Smooth muscle cell (in vitro differentiated cells): ENCODE measurements around the gene NFYC. TPM values are rescaled to one million over a fixed set of nuclear protein-coding genes. Genes with fewer than 3 reads are reported as not detected.

Experiments
- DNase-seq: peaks from one replicate; lab custom pipeline; 2025; ENCODE audit not compliant: unreplicated experiment; lab: John Stamatoyannopoulos, UW
- H2AFZ ChIP-seq: fragments of 200-600 bp; sonication (generic); 2 replicates; pipeline ENCODE4 v1.6.0; 2016; ENCODE audit warnings: antibody characterized with exemption, low read depth, mild to moderate bottlenecking
- H3F3A ChIP-seq: fragments of 200-600 bp; sonication (generic); 2 replicates; pipeline ENCODE4 v1.6.0; 2017; ENCODE audit warnings: antibody characterized with exemption, low read depth
- H3K27ac ChIP-seq: fragments of 200-600 bp; sonication (generic); 2 replicates; pipeline ENCODE4 v1.5.1; 2016; ENCODE audit warnings: low read depth, mild to moderate bottlenecking
- H3K27me3 ChIP-seq: fragments of 200-600 bp; sonication (generic); 2 replicates; pipeline ENCODE4 v1.6.1; 2016; ENCODE audit warnings: low read depth, mild to moderate bottlenecking
- H3K36me3 ChIP-seq: fragments of 200-600 bp; sonication (generic); 2 replicates; pipeline ENCODE4 v1.5.1; 2016; ENCODE audit warnings: low read depth
- H3K4me1 ChIP-seq: fragments of 200-600 bp; sonication (generic); 2 replicates; pipeline ENCODE4 v1.5.1; 2016; ENCODE audit warnings: low read depth
- H3K4me2 ChIP-seq: fragments of 200-600 bp; sonication (generic); 2 replicates; pipeline ENCODE4 v1.6.0; 2016; ENCODE audit warnings: mild to moderate bottlenecking
- H3K4me3 ChIP-seq: fragments of 200-600 bp; sonication (generic); 2 replicates; pipeline ENCODE4 v1.5.1; 2016; ENCODE audit warnings: mild to moderate bottlenecking
- H3K79me2 ChIP-seq: fragments of 200-600 bp; sonication (generic); 2 replicates; pipeline ENCODE4 v1.6.0; 2016; ENCODE audit warnings: low read depth, mild to moderate bottlenecking
- H3K9ac ChIP-seq: fragments of 200-600 bp; sonication (generic); 2 replicates; pipeline ENCODE4 v1.6.0; 2016; ENCODE audit warnings: low read depth
- H3K9me3 ChIP-seq: fragments of 200-600 bp; sonication (generic); replicated peaks from 2 replicates; pipeline ENCODE4 v1.5.1; 2016; ENCODE audit warnings: low read depth
- H4K20me1 ChIP-seq: fragments of 200-600 bp; sonication (generic); 2 replicates; pipeline ENCODE4 v1.6.0; 2016; ENCODE audit warnings: low read depth
- WGBS: methylation state at CpG from one replicate; pipeline ENCODE4 v1.1.7; 2016; ENCODE audit warnings: low lambda C conversion rate; 5-methylcytosine and 5-hydroxymethylcytosine counted together
- polyA plus RNA-seq: library from polyadenylated mRNA; unstranded; fragments of >200 nt; fragmentation: Nextera tagmentation; extraction: Ambion mirVana; gene quantifications from 2 replicates; pipeline ENCODE4 v1.2.1, GENCODE V29; 2016
- total RNA-seq: library from RNA; depleted of rRNA; stranded (reverse); fragments of >200 nt; gene quantifications from 2 replicates; pipeline ENCODE4 v1.2.3, GENCODE V29; 2014
- TF ChIP-seq, protein P1 (sequence below): fragments of 200-600 bp; sonication (generic); IDR thresholded peaks from 2 replicates; pipeline ENCODE4 v1.5.1; 2017; ENCODE audit warnings: borderline replicate concordance, mild to moderate bottlenecking, antibody characterized with exemption; ENCODE audit not compliant: insufficient read depth, poor library complexity, severe bottlenecking

NFYC gene
- total and polyA plus RNA-seq, 2 experiments from 2014 or later = 18.1 to 28.6 TPM

GRCh38 chr1:40762144-40762923 is 70.8 kb downstream of the NFYC start:
- Histone ChIP-seq H4K20me1 (peaks cover 44% of the 10 kb centered on the region), H2AFZ (no peak overlapping the region), H3F3A (no peaks in the 10 kb centered on the region), H3K9me3 (no peaks in the 10 kb centered on the region), H3K4me1 (no peaks in the 10 kb centered on the region), H3K79me2 (no peaks in the 10 kb centered on the region), H3K4me2 (no peak overlapping the region), H3K36me3 (peaks cover 9% of the 10 kb centered on the region), H3K9ac (no peak overlapping the region), H3K4me3 (no peak overlapping the region), H3K27me3 (no peaks in the 10 kb centered on the region), H3K27ac (no peak overlapping the region)
- TF ChIP-seq, protein P1, sequence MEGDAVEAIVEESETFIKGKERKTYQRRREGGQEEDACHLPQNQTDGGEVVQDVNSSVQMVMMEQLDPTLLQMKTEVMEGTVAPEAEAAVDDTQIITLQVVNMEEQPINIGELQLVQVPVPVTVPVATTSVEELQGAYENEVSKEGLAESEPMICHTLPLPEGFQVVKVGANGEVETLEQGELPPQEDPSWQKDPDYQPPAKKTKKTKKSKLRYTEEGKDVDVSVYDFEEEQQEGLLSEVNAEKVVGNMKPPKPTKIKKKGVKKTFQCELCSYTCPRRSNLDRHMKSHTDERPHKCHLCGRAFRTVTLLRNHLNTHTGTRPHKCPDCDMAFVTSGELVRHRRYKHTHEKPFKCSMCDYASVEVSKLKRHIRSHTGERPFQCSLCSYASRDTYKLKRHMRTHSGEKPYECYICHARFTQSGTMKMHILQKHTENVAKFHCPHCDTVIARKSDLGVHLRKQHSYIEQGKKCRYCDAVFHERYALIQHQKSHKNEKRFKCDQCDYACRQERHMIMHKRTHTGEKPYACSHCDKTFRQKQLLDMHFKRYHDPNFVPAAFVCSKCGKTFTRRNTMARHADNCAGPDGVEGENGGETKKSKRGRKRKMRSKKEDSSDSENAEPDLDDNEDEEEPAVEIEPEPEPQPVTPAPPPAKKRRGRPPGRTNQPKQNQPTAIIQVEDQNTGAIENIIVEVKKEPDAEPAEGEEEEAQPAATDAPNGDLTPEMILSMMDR = no peak
- DNase-seq = no peak
- WGBS = 93% methylated on average over 7 of the region's 7 CpGs

DNA sequence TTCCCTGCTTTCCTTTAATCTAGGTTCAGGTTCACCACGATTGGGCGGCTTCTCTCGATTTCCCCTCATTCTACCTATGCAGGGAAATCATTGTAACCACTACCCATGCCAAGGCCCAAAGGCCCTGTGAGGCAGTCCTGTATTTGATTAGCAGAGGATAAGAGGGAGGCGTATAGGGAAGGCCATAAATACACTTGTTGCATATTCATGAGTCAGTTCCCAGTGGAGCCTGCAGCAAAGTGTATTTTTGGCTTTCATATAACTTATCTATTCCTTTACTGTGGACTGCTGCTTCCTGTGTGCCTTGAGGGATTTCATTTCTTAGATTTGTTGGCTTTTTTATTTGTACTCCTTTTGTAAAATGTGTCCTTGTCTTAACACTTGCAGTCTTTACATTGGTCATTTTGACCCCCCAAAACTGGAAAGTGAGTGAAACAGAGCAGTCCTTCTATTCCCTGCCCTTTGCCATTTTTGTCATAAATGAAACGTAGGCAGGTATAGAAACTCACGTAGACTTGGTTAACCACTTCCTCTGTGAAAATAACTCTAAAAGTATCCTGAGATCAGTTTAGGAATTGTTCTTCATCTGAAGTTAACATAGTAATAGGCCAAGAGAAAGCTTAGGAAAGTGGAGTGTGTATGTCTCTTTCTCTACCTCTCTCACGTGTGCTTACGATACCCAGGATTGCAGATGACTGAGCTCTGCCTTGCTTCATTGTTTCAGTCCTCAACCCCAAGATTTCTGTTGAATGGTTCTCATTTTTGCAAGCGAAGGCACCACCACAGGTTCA is 72.4 kb downstream of the NFYC start:
- Histone ChIP-seq H2AFZ (no peak overlapping the region), H3K9ac (no peak overlapping the region), H3K27ac (no peak overlapping the region), H3K4me1 (no peaks in the 10 kb centered on the region), H3K4me3 (no peak overlapping the region), H3F3A (no peaks in the 10 kb centered on the region), H3K27me3 (no peaks in the 10 kb centered on the region), H4K20me1 (peaks cover 29% of the 10 kb centered on the region), H3K9me3 (no peaks in the 10 kb centered on the region), H3K79me2 (no peaks in the 10 kb centered on the region), H3K4me2 (no peak overlapping the region), H3K36me3 (peaks cover 8% of the 10 kb centered on the region)
- WGBS = 93% methylated on average over 9 of the region's 9 CpGs
- DNase-seq = no peak
- TF ChIP-seq, protein P1 = no peak

- H3K9ac ChIP-seq = no peak overlapping the region
- 65% methylated on average over 2 of the region's 2 CpGs for WGBS
- peaks cover 8% of the 10 kb centered on the region for H3K36me3 ChIP-seq
- TF ChIP-seq, protein P1 = no peak
- H3K27me3 ChIP-seq = no peaks in the 10 kb centered on the region
- H3K27ac ChIP-seq = no peak overlapping the region
- H3K4me2 ChIP-seq = no peak overlapping the region
- H3K4me3 ChIP-seq = no peak overlapping the region
- no peaks in the 10 kb centered on the region for H3K9me3 ChIP-seq
- no peak for DNase-seq
- H3K4me1 ChIP-seq = no peaks in the 10 kb centered on the region
- H3K79me2 ChIP-seq = no peaks in the 10 kb centered on the region
- H3F3A ChIP-seq = no peaks in the 10 kb centered on the region
- no peak overlapping the region for H2AFZ ChIP-seq
- peaks cover 29% of the 10 kb centered on the region for H4K20me1 ChIP-seq
These were observed 73.5 kb downstream of the NFYC start for GRCh38 chr1:40764981-40765380.
